ENCODE results near the gene HNRNPL.
"Not testable (repeated sequence)": the region's sequence is repeated elsewhere in the genome, so short reads cannot be mapped to it uniquely, and the experiment has no call there.

HNRNPL gene

DNA sequence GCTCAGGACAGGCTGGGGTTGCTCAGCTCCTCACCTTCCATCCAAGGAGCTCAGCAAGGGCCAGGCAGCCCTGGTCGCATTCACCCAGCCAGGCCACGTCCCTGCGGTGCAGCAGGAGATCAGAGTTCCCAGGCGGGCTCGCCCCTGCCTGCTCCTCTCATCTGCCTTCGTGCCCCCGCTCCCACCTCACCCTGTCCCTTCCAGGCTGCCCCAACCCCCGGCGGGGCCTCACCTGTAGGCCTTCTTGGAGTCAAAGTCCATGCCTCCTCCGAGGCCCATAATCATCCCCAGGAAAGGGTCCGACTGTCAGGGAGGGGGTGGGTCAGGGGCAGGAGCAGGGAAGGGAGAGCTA is 29.6 kb upstream of the HNRNPL start:
- H2AFZ ChIP-seq (ENCODE audit: low read depth, low read length): no peak overlapping the region
- H3K9me3 ChIP-seq (ENCODE audit: low read length): no peaks in the 10 kb centered on the region
- peaks cover 3% of the 10 kb centered on the region for H3K36me3 ChIP-seq (ENCODE audit: insufficient read depth, low read length)
- H3K4me1 ChIP-seq (ENCODE audit: insufficient read depth, low read length): no peaks in the 10 kb centered on the region
- no peak overlapping the region for H3K4me3 ChIP-seq (ENCODE audit: low read length)
- H3K27me3 ChIP-seq (ENCODE audit: insufficient read depth, low read length): no peaks in the 10 kb centered on the region

DNA sequence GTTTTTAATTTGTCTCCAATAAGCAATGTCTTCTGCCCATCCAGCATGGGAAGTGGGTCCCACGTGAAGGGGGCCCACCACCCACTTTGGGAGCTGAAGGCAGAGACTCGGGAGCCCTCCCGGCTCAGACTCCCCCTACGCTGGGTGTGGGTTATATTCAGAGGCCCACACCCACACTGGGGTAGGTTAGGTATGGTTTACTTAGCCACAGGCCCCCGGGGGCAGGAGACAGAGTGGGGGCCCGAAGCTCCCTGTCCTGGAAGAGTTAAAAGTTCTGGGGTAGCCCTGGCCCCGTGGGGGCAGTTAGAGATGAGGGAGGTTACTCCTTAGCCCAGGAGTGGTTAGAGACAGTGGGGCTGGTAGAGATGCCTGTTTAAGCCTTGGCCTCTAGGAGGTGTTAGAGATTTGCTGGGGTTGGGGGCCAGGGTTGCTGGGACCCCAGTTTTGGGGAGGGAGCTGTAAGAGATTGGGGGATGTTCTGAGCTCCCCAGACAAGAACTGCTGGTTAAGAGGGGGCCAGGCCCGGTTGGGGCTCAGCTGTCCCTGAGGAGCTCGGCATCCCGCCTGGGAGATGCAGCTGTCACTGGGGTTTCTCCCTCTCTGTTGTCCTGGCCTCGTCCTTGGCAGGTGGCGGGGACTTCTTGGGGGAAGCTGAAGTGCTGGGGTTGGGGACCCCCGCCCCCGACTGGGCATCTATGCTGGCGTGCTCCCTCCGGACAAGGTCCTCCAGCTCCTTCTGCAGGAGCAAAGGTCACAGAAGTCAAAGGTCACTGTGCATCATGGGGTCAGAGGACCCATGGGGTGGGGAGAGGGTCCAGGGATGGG is 29.0 kb upstream of the HNRNPL start:
- H3K4me3 ChIP-seq (ENCODE audit: low read length): no peak overlapping the region
- peaks cover 3% of the 10 kb centered on the region for H3K36me3 ChIP-seq (ENCODE audit: insufficient read depth, low read length)
- no peaks in the 10 kb centered on the region for H3K4me1 ChIP-seq (ENCODE audit: insufficient read depth, low read length)
- H2AFZ ChIP-seq (ENCODE audit: low read depth, low read length): no peak overlapping the region
- H3K9me3 ChIP-seq (ENCODE audit: low read length): no peaks in the 10 kb centered on the region
- no peaks in the 10 kb centered on the region for H3K27me3 ChIP-seq (ENCODE audit: insufficient read depth, low read length)

DNA sequence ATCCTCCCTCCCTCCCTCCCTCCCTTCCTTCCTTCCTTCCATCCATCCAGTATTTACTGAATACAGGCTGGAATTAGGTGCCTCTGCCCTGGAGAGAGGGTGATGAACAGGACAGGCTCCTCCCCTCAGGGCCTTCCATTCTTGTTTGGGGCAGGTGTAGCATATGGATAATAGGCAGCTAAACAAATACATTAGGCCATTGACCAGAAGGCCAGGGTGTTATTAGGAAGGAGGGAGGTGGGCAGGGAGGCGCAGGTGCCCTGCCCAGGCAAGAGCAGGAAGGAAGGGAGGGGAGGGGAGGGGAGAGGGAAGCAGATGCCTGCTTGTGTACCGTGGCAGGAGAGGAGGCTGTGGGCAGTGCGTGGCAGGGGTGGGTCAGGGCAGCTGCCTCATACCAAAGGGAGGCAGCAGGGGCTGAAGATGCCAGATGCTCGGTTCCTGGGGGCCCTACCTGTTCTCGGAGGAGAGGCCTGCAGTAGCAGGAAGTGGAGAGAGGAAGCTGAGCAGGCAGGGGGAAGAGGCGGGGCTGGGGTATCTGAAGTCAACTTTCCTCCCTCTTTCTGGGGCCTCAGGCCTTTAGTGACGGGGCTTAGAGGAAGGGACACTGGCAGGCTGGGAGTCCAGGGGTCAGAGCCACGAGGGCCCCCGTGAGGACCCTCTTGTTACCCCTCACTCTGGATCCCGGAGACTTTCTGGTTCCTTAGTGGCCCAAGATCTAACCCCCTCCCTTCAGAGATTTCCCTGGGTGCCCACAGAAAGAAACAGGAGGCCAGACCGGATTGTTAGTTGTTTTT is 28.2 kb upstream of the HNRNPL start, which contains the start of gene RINL:
RINL (minus strand) TSS at position 495 of the 794 bp plus-strand sequence. CDS start 1,533 bp downstream, outside the sequence.
- Histone ChIP-seq H3K4me1 (ENCODE audit: insufficient read depth, low read length) (no peaks in the 10 kb centered on the region), H3K27me3 (ENCODE audit: insufficient read depth, low read length) (no peaks in the 10 kb centered on the region), H2AFZ (ENCODE audit: low read depth, low read length) (no peak within 1 kb of the TSS), H3K4me3 (ENCODE audit: low read length) (no peak within 1 kb of the TSS), H3K9me3 (ENCODE audit: low read length) (no peaks in the 10 kb centered on the region), H3K36me3 (ENCODE audit: insufficient read depth, low read length) (peaks cover 3% of the 10 kb centered on the region)

DNA sequence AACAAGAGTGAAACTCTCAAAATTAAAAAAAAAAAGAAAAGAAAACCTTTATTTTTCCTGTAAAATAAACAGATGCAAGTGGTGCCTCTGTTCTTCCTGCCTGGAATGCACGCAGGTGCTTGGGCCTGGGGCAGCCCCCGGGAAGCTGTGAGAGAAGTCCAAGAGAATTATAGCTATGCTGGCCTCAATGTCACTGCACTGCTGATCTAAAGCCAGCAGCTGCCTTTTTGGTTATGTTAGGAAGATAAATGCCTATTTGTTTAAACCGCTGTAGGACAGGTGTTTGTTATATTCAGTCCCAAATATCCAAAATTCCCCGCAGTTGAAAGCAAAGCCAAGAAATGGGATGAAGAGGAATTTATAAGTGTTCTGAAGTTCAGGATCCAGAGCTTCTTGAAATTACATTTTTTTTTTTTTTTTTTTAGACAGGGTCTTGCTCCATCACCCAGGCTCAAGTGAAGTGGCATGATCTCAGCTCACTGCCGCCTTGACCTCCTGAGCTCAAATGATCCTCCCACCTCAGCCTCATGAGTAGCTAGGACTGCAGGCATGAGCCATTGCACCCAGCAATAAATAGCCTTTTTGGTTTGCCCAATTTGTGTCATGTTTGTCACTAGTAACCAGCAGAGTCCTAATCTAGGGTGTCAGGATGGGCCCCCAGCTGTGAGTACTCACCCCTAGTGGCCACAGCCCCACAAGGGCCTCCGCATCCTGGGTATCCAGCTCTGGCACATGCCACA is 26.0 kb upstream of the HNRNPL start:
- Histone ChIP-seq H3K9me3 (ENCODE audit: low read length) (no peaks in the 10 kb centered on the region), H3K27me3 (ENCODE audit: insufficient read depth, low read length) (no peaks in the 10 kb centered on the region), H2AFZ (ENCODE audit: low read depth, low read length) (no peak overlapping the region), H3K4me3 (ENCODE audit: low read length) (no peak overlapping the region), H3K4me1 (ENCODE audit: insufficient read depth, low read length) (no peaks in the 10 kb centered on the region), H3K36me3 (ENCODE audit: insufficient read depth, low read length) (peaks cover 3% of the 10 kb centered on the region)

DNA sequence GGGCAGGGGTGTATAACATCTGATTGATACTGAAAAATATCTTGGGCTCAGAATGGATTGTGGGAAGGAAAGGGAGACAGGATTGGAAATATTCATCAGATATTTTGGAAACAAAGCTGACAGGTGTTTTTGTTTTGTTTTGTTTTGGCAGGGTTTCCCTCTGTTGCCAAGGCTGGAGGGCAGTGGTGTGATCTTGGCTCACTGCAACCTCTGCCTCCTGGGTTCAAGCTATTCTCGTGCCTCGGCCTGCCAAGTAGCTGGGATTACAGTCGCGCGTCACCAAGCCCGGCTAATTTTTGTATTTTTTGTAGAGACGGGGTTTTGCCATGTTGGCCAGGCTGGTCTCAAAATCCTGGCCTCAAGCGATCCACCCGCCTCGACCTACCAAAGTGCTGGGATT is 23.6 kb upstream of the HNRNPL start:
- H3K9me3 ChIP-seq (ENCODE audit: low read length); H3K4me3 ChIP-seq (ENCODE audit: low read length); H3K27me3 ChIP-seq (ENCODE audit: insufficient read depth, low read length); H3K4me1 ChIP-seq (ENCODE audit: insufficient read depth, low read length); H2AFZ ChIP-seq (ENCODE audit: low read depth, low read length); H3K36me3 ChIP-seq (ENCODE audit: insufficient read depth, low read length): not testable (repeated sequence)

DNA sequence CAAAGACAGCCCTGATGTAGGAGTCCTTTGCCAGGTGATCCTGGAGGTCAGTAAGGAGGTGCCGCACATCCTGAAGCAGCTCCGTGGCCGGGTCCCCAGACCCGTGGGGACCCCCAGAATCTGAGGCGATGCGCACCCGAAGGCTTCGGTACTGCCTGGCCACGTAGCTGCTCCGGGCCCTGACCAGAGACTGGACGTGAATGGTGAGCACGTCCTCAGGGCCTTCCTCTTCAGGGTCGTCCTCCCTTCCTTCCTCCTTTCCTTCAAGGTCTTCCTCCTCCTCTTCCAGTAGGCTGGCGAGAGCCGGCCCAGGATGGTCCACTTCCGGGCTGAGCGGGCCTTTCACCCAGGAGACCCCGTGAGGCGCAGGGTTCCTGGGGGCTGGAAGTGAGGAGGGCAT is 20.8 kb upstream of the HNRNPL start:
- Histone ChIP-seq H3K4me1 (ENCODE audit: insufficient read depth, low read length) (no peaks in the 10 kb centered on the region), H3K4me3 (ENCODE audit: low read length) (no peak overlapping the region), H3K36me3 (ENCODE audit: insufficient read depth, low read length) (no peaks in the 10 kb centered on the region), H2AFZ (ENCODE audit: low read depth, low read length) (no peak overlapping the region), H3K9me3 (ENCODE audit: low read length) (peaks cover 4% of the 10 kb centered on the region), H3K27me3 (ENCODE audit: insufficient read depth, low read length) (peaks cover 2% of the 10 kb centered on the region)

DNA sequence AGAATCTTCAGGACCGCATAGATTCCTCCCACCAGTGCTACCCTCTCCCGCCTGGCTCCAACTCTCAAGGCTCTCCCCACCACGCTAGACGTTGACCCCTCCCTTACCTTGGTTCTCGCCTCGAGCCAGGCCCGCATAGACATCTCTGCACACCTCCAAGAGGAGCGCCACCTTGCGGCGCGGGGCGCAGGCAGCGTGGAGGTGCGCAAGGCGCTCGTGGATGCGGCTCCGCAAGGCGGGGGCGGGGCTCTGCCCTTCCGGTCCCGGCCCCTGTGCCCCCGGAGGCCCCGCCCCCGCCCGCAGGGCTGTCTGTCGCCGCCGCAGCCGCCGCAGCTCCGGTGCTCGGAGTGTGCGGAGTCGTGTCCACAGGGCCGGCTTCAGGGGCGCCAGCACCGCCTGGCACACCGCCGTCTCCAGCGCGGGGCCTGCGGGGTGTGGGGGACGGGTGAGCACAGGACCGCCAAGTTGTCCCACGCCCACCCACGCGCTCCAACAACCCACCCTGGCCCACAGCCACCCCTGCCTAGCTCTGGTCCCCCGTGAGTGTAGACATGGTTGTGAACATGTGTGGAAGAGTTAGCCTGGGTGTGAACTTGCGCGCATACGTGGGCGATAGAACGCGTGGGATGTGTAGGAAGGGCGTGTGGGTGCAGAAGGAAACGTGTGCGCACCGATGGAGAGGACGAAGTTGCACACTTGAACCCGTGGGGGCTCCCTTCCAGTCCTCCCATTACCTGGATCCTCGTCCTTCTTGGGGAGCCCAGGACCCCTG is 20.2 kb upstream of the HNRNPL start:
- peaks cover 2% of the 10 kb centered on the region for H3K27me3 ChIP-seq (ENCODE audit: insufficient read depth, low read length)
- peaks cover 4% of the 10 kb centered on the region for H3K9me3 ChIP-seq (ENCODE audit: low read length)
- H3K4me3 ChIP-seq (ENCODE audit: low read length): no peak overlapping the region
- H2AFZ ChIP-seq (ENCODE audit: low read depth, low read length): peak overlapping the region; percentile 4
- no peaks in the 10 kb centered on the region for H3K4me1 ChIP-seq (ENCODE audit: insufficient read depth, low read length)
- H3K36me3 ChIP-seq (ENCODE audit: insufficient read depth, low read length): no peaks in the 10 kb centered on the region

DNA sequence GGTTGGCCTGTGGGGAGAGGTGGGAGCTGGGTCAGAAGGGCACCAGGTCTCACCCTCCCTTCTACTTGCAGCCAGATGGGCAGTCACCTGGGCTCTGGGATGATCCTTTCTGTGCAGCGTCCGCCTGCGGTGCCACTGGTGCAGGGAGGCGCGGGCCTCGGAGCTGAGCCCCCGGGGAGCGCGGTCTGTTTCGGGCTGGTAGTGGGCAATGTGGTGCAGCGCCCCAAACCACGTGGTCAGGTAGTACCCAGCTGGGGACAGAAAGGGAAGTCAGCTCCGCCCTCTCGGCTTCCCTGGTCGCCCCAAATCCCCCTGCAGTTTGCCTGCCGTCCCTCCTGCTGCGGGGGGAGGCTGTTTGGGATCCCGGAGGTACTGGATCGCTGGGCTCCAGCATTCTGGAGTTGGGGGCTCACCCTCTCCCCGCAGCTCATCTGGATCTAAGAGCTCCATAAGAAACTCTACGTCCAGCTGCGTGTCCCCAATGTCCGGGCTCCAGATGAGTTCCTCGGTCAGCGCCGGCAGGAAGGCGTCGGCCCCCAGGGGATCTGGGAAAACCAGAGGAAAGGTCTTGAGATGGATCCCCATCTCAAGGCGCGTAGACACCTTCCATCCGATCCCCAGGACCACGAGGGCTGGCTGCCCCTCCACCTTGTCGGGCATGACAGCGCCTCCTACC is 19.5 kb upstream of the HNRNPL start:
- peak overlapping the region; percentile 4 for H2AFZ ChIP-seq (ENCODE audit: low read depth, low read length)
- H3K9me3 ChIP-seq (ENCODE audit: low read length): peaks cover 4% of the 10 kb centered on the region
- H3K4me3 ChIP-seq (ENCODE audit: low read length): no peak overlapping the region
- peaks cover 2% of the 10 kb centered on the region for H3K27me3 ChIP-seq (ENCODE audit: insufficient read depth, low read length)
- H3K36me3 ChIP-seq (ENCODE audit: insufficient read depth, low read length): no peaks in the 10 kb centered on the region
- no peaks in the 10 kb centered on the region for H3K4me1 ChIP-seq (ENCODE audit: insufficient read depth, low read length)

DNA sequence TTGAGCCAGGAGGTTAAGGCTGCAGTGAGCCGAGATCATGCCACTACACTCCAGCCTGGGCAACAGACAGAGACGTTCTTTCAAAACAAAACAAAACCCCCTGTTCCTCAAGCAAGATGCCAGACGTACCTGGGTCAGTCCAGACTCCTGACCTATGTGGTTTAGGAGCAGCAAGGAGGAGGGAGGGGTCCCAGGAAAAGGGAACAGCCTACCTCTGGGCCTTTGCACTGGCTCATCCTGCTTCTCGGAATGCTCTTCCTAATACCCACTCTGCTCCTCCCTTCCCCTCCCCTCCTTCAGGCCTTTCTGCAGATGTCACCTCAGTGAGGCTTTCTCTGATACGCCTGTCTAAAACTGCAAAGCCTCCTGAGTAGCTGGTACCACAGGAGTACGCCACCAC is 18.8 kb upstream of the HNRNPL start:
- Histone ChIP-seq H3K4me3 (ENCODE audit: low read length) (no peak overlapping the region), H3K36me3 (ENCODE audit: insufficient read depth, low read length) (no peaks in the 10 kb centered on the region), H3K27me3 (ENCODE audit: insufficient read depth, low read length) (peaks cover 2% of the 10 kb centered on the region), H3K4me1 (ENCODE audit: insufficient read depth, low read length) (no peaks in the 10 kb centered on the region), H3K9me3 (ENCODE audit: low read length) (peaks cover 4% of the 10 kb centered on the region), H2AFZ (ENCODE audit: low read depth, low read length) (no peak overlapping the region)

DNA sequence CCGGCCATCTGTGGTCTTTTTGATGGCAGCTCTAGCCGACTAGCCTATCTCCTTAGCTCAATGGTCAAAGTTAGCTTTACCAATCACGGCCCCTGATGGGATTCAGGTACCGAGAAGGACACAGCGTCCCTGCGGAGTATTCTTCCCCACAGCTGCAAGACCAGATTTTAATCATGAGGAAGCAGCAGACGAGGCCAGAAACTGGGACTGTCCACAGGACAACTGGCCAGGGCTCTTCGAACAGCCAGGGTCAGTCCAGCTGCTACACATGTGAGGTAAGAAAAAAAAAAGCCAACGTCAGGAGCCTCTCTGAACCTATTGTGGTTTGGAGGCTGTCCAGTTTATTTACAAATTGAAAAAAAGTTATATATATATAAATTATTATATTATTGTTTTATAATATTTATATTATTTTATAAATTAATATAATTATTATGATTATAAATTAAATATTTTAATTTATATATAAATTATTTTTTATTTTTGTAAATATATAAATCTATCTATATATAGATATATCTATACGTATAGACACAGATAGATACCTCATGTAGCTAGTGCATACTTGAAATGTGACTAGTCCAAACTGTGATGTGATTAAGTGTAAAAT is 17.5 kb upstream of the HNRNPL start:
- Histone ChIP-seq H2AFZ (ENCODE audit: low read depth, low read length) (no peak overlapping the region), H3K9me3 (ENCODE audit: low read length) (peaks cover 4% of the 10 kb centered on the region), H3K4me3 (ENCODE audit: low read length) (no peak overlapping the region), H3K27me3 (ENCODE audit: insufficient read depth, low read length) (peaks cover 2% of the 10 kb centered on the region), H3K4me1 (ENCODE audit: insufficient read depth, low read length) (no peaks in the 10 kb centered on the region), H3K36me3 (ENCODE audit: insufficient read depth, low read length) (no peaks in the 10 kb centered on the region)

DNA sequence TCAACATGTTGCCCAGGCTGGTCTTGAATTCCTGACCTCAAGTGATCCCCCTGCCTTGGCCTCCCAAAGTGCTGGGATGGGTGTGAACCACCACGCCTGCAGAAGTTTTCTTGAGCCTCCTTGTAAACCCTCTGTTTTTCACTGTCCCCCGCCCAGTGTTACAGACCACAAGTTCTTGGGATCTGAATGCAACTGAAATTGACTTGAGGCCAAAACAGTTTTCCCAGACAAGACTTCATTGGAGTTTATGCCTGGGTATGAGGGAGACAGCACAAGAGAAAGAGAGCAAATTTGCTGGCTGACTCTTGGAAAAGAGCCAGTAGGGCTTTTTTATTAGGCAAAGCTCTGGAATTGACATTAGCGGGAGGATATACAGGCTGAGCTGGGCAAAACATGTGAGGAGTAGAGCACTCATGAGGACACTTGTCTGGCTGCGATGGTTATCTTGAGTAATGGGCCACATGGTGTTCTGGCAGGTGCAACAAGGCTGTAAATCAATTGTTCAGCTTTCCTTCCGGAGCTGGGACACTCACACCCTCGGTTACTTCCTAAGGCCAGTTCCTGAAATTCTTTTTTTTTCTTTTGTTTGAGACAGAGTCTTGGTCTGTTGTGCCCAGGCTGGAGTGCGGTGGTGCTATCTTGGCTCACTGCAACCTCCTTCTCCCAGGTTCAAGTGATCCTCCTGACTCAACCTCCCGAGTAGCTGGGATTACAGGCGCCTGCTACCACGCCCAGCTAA is 12.7 kb upstream of the HNRNPL start:
- Histone ChIP-seq H2AFZ (ENCODE audit: low read depth, low read length) (no peak overlapping the region), H3K4me1 (ENCODE audit: insufficient read depth, low read length) (peaks cover 1% of the 10 kb centered on the region), H3K9me3 (ENCODE audit: low read length) (no peaks in the 10 kb centered on the region), H3K4me3 (ENCODE audit: low read length) (no peak overlapping the region), H3K27me3 (ENCODE audit: insufficient read depth, low read length) (no peaks in the 10 kb centered on the region), H3K36me3 (ENCODE audit: insufficient read depth, low read length) (no peaks in the 10 kb centered on the region)
